Measurements from ENCODE around the gene SLC11A2.

SLC11A2 gene

GRCh38 chr12:51025836-51026638 lies at the start of gene SLC11A2:
SLC11A2 (minus strand) TSS chr12:51026384; CDS start chr12:51010728, 15,656 bp downstream.
- peak; percentile 75 for DNase-seq

GRCh38 chr12:51075390-51075789 lies 49.2 kb upstream of the SLC11A2 start:
- DNase-seq: no peak

DNA sequence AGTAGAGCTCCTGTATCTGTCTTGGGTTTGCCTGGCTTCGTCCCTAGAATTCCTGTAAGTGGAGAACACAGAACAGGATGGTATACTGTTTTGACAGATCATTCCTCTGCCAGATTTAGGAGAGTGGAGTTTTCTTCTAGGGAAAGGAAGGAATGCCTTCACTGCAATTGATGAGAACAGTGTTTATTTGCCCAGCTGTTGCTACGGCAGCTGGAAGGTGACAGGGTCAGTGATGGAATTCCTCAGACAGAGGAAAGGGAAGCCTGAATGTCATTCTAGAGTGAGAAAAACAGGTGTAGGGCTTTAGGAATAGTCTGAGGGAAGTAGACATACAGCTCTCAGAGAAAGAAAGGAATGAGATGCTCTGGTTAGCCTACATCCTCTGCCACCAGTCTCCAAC lies 45.5 kb upstream of the SLC11A2 start:
- no peak for DNase-seq

GRCh38 chr12:51070004-51070403 lies 43.8 kb upstream of the SLC11A2 start:
- no peak for DNase-seq

DNA sequence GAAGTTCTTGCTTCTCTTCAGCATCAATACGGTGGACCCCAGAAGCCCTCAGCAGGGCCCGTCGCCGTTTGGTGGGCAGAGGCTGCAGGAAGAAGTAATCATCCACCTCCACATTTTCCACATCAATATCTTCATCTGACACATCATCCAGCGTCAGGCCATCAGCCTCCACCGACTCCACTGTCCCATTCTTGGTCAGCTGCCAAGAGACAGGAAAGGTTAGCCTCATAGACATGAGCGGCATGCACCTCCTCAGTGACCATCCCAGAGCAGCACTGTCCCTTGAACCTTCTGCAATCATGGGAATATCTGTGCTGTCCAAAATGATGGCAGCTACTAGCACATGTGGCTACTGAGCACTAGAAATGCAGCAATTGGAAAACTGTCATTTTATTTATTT lies 41.6 kb upstream of the SLC11A2 start:
- DNase-seq: no peak

DNA sequence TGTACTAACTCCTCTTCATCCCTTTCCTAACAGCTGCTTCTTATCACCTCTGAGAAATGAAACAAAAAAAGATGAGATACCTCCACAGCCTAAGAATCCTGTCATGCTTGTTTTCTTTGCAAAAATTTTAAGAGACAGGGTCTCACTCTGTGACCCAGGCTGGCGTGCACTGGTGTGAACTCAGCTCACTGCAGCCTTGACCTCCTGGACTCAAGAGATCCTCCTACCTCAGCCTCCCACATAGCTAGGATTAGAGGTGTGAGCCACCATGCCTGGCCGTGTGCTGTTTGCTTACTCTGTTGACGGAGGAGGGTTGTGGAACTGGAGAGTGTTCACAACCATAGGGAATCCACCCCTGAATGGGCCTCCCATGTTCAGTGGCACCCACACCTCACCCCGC lies 41.0 kb upstream of the SLC11A2 start:
- DNase-seq: no peak

- DNase-seq: no peak
These were observed 39.3 kb upstream of the SLC11A2 start for GRCh38 chr12:51065530-51065929.

GRCh38 chr12:51062631-51063397 lies 36.6 kb upstream of the SLC11A2 start:
- no peak for DNase-seq

DNA sequence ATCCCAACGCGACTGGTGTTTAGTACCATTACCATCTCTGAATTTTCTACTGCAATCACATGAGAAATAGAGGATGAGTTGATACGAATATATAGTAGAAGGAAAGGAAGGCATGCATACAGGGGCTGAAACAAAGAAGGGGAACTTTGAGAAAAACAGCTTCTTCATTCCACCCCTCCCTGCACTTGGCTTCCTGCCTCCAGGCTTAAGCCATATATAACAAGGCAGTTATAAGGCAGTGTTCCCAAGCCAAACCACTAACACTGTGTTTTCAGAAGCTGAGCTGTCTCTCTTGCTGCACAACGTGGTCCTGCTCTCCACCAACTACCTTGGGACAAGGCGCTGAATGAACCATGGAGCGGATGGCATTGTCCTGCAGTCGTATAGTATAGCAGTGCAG lies 32.9 kb upstream of the SLC11A2 start:
- no peak for DNase-seq

DNA sequence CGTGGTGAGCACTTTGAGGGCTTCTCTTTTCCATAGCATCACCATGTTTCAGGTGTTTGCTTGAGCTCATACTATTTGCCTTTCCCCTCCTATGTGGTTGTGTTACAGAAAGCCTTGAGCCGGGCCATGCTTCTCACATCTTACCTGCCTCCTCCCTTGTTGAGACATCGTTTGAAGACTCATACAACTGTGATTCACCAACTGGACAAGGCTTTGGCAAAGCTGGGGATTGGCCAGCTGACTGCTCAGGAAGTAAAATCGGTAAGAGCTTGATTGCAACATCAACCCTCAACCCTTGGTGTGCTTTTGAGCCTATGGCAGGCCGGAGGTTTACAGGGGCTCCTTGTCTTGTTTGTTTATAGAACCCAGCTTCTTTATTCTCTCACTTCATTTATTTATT lies 30.1 kb upstream of the SLC11A2 start:
- DNase-seq: no peak

DNA sequence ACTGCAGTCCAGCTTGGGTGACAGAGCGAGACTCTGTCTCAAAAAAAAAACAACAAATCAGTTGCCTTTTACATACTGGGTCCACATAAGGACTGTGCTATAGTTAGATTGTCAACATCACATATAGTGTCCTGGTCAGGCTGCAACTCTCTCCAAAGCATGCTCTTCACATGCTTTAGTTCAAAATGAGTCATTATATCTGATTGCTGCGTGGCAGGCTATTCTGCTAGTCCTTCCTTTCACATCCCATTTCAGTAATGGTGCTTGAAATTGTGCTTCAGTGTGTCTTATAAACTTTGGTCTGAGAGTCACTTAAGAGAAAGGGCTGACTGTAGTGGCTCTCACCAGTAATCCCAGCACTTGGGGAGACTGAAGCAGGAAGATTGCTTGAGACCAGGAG lies 28.9 kb upstream of the SLC11A2 start:
- DNase-seq: no peak

DNA sequence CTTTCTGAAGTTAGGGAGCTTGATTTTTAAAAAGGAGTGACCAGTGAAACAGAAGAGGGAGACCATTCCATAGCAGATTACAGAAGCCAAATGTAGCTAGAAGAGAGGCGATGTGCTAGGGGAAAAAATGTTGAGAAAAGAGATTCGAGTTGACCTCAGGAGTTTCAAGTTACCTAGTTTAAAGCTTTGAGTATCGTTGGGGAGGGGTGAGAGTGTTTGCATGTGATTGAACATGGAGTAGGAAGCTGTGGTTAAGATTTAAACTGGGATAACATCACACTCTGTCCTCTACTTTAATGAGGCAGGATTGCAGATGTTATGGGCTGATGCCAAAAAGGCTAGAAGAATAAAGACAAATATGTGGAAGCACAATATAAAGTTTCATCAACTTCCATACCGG lies 25.6 kb upstream of the SLC11A2 start:
- DNase-seq: no peak

GRCh38 chr12:51049525-51049924 lies 23.3 kb upstream of the SLC11A2 start:
- DNase-seq: no peak

DNA sequence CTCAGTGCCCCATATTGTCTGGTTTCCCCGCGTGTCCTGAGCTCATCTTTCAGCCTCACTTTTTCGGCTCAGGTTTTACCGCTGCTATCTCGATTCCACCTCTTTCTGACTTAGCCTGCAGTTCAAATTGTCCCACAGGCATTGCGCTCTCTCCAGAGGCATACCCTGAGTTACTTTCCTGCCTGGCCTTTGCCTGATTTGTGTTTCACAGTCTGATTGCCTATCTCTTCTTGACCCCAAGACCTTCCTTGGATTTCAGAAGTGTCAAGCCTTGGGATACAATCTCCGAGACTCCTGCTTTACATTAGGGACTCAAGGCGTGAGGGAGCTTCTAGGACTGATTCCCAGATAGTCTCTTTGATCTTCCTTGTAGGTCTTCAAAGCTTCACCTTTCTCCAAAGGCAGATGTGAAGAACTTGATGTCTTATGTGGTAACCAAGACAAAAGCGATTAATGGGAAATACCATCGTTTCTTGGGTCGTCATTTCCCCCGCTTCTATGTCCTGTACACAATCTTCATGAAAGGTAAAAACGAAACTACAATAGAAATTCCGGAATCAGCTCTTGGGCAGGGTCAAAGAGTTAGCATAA lies 22.6 kb upstream of the SLC11A2 start:
- no peak for DNase-seq

DNA sequence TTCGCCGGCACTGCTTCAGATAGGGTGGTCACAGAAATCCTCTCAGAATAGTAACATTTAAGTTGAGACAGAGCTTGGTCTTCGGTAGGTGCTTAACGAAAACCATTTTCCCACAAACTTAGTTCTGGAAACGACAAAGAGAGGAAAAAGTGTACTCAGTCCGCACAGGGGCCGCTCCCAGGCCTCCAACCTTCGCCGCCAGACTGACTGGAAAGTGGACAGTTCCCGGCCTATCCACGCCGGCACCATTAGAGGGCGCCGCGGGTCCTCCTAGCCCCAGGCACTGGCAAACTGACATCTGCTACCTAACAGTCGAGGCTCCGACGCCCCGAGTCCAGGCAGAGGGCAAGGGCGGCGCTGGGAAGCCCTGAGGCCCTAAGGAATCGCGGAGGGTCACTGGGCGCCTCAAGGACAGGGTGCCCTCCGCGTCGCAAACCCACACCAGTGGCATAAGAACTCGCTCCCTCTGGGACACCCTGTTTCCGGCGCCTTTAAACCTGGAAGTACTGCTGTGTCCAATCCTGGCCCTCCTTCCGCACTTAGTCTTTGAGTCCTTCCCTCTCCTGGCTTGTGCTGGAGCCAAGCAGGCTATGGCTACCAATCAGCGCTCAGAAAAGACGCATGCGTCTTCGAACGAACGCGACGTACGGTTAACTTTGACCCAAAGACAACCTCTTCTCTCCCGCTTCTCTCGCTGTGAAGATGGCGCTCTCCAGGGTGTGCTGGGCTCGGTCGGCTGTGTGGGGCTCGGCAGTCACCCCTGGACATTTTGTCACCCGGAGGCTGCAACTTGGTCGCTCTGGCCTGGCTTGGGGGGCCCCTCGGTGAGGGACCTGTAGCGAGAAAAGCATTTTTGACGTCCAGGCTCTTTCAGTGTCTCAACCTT lies 21.7 kb upstream of the SLC11A2 start, which contains the start of gene LETMD1:
LETMD1 (plus strand) TSS at position 673 of the 886 bp plus-strand sequence; CDS start at position 703, 30 bp downstream.
- DNase-seq: peak; percentile 95

DNA sequence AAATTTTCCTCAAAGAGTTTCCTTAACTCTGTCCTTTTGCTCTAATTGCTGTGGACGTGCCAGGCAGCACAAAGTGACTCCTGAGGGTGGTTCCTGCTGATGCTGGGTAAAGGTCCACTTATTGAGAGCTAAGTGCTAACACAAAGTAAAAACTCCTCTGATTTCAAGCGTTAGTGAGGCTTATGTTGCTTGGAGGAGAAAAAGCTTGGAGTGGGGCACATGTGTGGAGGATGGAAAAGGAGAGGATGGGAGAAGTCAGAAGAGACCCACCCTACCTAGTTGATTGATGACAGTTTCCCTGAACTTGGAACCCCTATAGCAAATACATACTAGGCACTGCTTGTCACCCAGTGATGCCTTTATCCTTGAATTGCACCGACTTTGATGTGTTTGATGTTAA lies 10.1 kb upstream of the SLC11A2 start:
- no peak for DNase-seq

DNA sequence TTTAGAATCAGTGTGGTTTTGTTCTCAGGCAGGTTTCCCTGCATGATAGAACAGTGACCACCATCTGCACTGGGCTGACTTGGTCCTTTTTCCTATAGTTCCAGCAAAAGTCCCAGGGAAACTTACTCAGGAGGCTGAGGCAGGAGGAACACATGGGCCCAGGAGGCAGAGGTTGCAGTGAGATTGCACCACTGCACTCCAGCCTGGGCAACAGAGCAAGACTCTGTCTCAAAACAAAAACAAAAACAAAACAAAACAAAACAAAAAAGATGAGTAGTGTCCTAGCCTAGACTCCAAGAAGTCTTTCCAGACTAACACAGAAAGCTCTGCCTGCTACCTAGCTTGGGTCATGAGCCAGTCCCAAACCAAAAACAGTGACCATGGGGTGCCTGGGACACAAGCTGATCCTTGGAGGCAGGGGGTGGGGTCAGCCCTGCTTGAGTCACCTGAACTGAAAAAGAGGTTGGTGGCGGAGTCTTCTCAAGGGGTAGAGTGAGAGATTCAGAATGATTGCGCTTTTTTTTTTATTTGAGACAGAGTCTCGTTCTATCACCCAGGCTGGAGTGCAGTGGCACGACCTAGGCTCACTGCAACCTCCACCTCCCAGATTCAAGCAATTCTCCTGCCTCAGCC lies 7.4 kb upstream of the SLC11A2 start:
- DNase-seq: no peak

DNA sequence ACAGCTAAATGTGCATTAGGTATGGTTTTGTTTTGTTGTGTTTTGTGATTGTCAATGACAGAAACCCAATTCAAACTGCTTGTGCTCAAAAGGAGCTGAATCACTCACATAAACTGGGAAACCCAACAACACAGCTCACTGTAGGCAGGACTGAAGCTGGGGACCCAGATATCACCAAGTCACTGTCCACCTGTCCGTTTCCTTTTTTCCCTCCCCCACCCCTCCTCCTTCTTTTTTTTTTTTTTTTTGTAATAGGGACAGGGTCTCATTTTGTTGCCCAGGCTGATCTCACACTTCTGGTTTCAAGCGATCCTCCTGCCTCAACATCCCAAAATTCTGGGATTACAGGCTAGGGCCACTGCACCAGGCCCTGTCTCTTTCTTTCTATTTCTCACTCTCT lies 6.9 kb upstream of the SLC11A2 start:
- DNase-seq: no peak

DNA sequence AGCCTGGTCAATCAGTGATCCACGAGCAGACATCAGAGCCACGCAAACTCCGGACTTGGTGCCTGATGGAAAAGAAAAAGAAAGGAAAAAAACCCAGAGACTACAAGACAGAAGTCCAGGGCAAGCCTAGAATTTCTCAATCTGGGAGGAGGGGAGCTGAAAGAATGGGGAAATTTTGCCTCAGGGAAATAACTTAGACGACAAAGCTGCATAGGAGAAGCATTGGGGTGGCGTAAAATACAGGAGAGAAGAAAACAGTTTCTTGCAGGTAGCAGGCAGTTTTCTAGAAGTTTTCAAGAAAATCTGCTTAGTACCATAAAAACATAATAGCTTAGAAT lies 2.6 kb upstream of the SLC11A2 start:
- no peak for DNase-seq

DNA sequence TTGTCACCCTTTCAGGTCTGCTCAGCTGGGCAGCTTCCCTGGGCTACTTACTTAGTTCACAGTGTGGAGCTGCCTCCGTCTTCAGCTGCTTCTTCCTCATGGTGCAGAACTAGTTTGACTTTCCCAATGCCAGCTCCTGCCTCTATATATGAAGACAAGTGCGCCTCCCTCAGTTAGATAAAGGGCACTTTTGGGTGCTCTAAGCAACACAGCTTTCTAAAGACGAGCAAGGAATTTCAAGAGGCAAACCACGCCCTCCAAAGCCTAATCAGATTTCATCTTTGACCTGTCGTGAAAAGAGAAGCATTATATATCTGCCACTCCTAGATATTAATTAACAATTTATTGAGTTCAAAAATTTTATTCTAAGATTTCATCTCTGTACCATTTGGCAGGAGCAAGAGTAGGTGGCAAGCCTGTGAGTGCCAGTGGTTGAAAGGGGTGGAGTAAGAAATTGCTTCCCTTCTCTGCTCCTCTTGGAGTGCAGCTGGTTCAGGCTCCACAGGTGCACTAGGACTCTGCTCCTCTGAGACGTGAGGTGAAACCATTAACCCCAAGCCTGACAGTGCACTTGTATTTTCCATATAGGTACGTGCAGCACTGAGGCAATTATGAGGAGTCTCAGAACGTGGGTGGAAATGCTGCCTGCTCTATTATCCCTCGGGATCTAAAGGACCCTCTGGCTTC lies 2.1 kb upstream of the SLC11A2 start:
- DNase-seq: no peak

- DNase-seq: no peak
These were observed 1.2 kb upstream of the SLC11A2 start for GRCh38 chr12:51027342-51027835.

Measured in DMS 273 treated with DMSO at 0.1 percent for 48 hours (cell line).